Motor neuron (in vitro differentiated cells): ENCODE measurements around the gene PLRG1. TPM values are rescaled to one million over a fixed set of nuclear protein-coding genes. Genes with fewer than 3 reads are reported as not detected.
A peak's percentile ranks its signal among the peaks of the same experiment; 100 is the strongest.

Experiments
- ATAC-seq, 8 experiments: fragments of 200-7000 bp; cut with Tn5 transposase; replicated peaks in 6 of 8; 2 replicates each; pipeline ENCODE4 v1.8.0; 2021; ENCODE audit warnings: mild to moderate bottlenecking in 8 of 8, moderate library complexity in 8 of 8
- H3K27ac ChIP-seq, 2 donors: fragments of 250-450 bp; sonication (Bioruptor Pico); 2 replicates each; pipeline ENCODE4 v1.9.0; 2021; ENCODE audit warnings: antibody characterized with exemption in 2 of 2, mild to moderate bottlenecking in 2 of 2, moderate library complexity in 1 of 2
- H3K4me1 ChIP-seq, 2 donors: fragments of 250-450 bp; sonication (Bioruptor Pico); replicated peaks in 1 of 2; 2 replicates each; pipeline ENCODE4 v1.6.1; 2021; ENCODE audit warnings: antibody characterized with exemption in 2 of 2, mild to moderate bottlenecking in 2 of 2, moderate library complexity in 1 of 2
- H3K4me3 ChIP-seq, 5 donors: fragments of 250-450 bp; sonication (Bioruptor Pico); 2 replicates each; pipeline ENCODE4 v1.9.0; 2021; ENCODE audit warnings: antibody characterized with exemption in 5 of 5, mild to moderate bottlenecking in 5 of 5, moderate library complexity in 4 of 5
- WGBS, 10 experiments: fragments of 450-650 bp; shearing (Covaris generic); methylation state at CpG; one replicate each; pipeline ENCODE4 v1.0.0; 2022; 5-methylcytosine and 5-hydroxymethylcytosine counted together
- in situ Hi-C, 9 experiments: fragments of 400-800 bp; cut with MboI; loops; one replicate each; pipeline ENCODE4 v1.15.0; 2021; ENCODE audit warnings: low sequenced_read_pairs in 9 of 9, low pct_unique_long_range_greater_than_20kb in 2 of 9; ENCODE audit not compliant: unreplicated experiment in 9 of 9
- total RNA-seq, 8 experiments: library from RNA; unstranded; fragments of 300-600 nt; gene quantifications; 2 replicates each; pipeline versions ENCODE4 v1.2.3 to v1.2.4, GENCODE V29; 2022

The PLRG1 gene
- total RNA-seq, 8 experiments from 2014 or later = 44.9 to 109 (median 60.5) TPM

DNA sequence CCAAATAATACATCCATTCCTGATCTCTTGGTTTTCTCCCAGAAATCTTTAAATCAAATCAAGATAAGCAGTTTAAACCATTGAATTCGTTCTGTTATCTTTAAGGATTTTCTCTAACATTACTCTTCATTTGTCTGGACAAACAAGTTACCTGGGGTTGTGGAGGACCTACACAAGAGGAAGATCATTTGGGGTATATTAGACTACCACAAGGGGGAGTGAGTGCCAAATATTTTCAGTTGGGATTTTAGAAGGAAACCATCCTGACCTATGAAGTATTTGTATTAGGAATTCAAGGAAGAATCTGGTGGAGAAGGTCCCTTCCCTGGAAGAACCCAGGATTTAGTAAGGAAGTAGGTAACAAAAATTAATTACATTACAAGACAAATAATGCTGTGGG lies 46.6 kb downstream of the PLRG1 start:
- H3K27ac ChIP-seq = no peak overlapping the region
- WGBS, 10 experiments = 0 to 40% (median 8%) methylated on average over 1 of the region's 1 CpG; no CpG with 5 or more reads in 2 of the 10 experiments
- peaks cover 8 to 31% of the 10 kb centered on the region in 2 donors for H3K4me1 ChIP-seq
- in situ Hi-C loops = loop anchor here in 6 of 9 experiments (10.0 to 25.0 kb wide), 5 partner anchors 89 to 716 kb away; partner anchors contain the start of gene SFRP2 (in 2 of the 6)
- ATAC-seq = peak in 3 of 8 experiments; percentile 22 to 53 (median 33)
- H3K4me3 ChIP-seq = no peak overlapping the region

- peak in 5 of 8 experiments; percentile 98 to 100 (median 100) for ATAC-seq
- WGBS, 10 experiments = 14 to 58% (median 42%) methylated on average over 1 to 6 of the region's 6 CpGs; no CpG with 5 or more reads in 4 of the 10 experiments
- in situ Hi-C loops = loop anchor here in 6 of 9 experiments (10.0 to 25.0 kb wide), 5 partner anchors 87 to 715 kb away; partner anchors contain the start of gene SFRP2 (in 2 of the 6)
Measured at GRCh38 chr4:154502111-154502510, 48.1 kb downstream of the PLRG1 start.

DNA sequence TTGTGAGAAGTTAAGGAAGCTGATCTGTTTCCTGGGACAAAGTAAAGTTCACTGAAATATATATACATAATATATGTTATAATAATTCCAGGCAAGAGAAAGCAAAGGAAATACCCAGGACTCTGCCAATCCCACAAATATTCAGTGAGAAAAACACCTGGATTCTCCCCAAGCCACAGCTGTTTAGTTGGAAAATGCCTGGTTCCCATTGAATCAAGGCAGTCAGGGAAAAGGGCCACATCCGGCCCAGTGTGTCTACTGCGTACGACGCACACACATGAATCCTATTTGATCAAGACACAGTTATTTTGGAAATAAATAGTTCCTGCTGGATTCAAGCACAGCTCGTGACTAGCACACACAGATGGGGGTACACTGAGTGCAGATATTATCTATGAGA lies 52.3 kb downstream of the PLRG1 start:
- ATAC-seq = no peak
- 0 to 100% (median 85%) methylated on average over 1 to 5 of the region's 5 CpGs for WGBS, 10 experiments
- Histone ChIP-seq H3K4me3 (no peak overlapping the region), H3K27ac (no peak overlapping the region), H3K4me1 (peaks cover 8 to 27% of the 10 kb centered on the region in 2 donors)
- in situ Hi-C loops = no loop called here

More at GRCh38 chr4:154502111-154502510, 48.1 kb downstream of the PLRG1 start:
- Histone ChIP-seq H3K27ac (no peak overlapping the region), H3K4me1 (peaks cover 8 to 31% of the 10 kb centered on the region in 2 donors), H3K4me3 (no peak overlapping the region)

- ATAC-seq = no peak
- Histone ChIP-seq H3K27ac (no peak overlapping the region), H3K4me3 (no peak overlapping the region), H3K4me1 (peaks cover 7 to 11% of the 10 kb centered on the region in 2 donors)
- WGBS, 10 experiments = 0 to 100% (median 75%) methylated on average over 1 to 2 of the region's 2 CpGs; no CpG with 5 or more reads in 2 of the 10 experiments
- in situ Hi-C loops = no loop called here
Measured at GRCh38 chr4:154495867-154496266, 54.3 kb downstream of the PLRG1 start.

- peak overlapping the region; percentile 66 to 83 for H3K27ac ChIP-seq
- ATAC-seq = peak in 3 of 8 experiments; percentile 15 to 20 (median 20)
- peaks cover 13 to 25% of the 10 kb centered on the region in 2 donors for H3K4me1 ChIP-seq
- peak overlapping the region; percentile 38 to 49 (median 40) for H3K4me3 ChIP-seq
- in situ Hi-C loops = no loop called here
- WGBS, 10 experiments = 0 to 80% (median 49%) methylated on average over 2 to 8 of the region's 16 CpGs; no CpG with 5 or more reads in 3 of the 10 experiments
Measured at GRCh38 chr4:154492288-154492687, 57.9 kb downstream of the PLRG1 start.

- 0 to 19% (median 0%) methylated on average over 1 to 9 of the region's 53 CpGs; no CpG with 5 or more reads in 2 of the 10 experiments for WGBS, 10 experiments
- peak within 1 kb of the TSS; percentile 66 to 83 for H3K27ac ChIP-seq
- in situ Hi-C loops = no loop called here
- H3K4me1 ChIP-seq = peaks cover 16 to 25% of the 10 kb centered on the region in 2 donors
- peak within 1 kb of the TSS; percentile 38 to 49 (median 40) for H3K4me3 ChIP-seq
- peak; percentile 76 to 93 (median 91) for ATAC-seq
Measured at GRCh38 chr4:154491341-154492271, 58.6 kb downstream of the PLRG1 start, which contains the start of gene DCHS2. Gene DCHS2 (minus strand): TSS chr4:154491799. CDS start chr4:154491355, 444 bp downstream.

- peaks cover 16 to 25% of the 10 kb centered on the region in 2 donors for H3K4me1 ChIP-seq
- peak overlapping the region; percentile 66 to 83 for H3K27ac ChIP-seq
- in situ Hi-C loops = no loop called here
- H3K4me3 ChIP-seq = peak overlapping the region; percentile 38 to 49 (median 40)
- WGBS, 10 experiments = 6 to 30% (median 13%) methylated on average over 2 to 25 of the region's 76 CpGs; no CpG with 5 or more reads in 5 of the 10 experiments
- peak; percentile 21 to 55 (median 36) for ATAC-seq
Measured at GRCh38 chr4:154490583-154491340, 59.4 kb downstream of the PLRG1 start.

DNA sequence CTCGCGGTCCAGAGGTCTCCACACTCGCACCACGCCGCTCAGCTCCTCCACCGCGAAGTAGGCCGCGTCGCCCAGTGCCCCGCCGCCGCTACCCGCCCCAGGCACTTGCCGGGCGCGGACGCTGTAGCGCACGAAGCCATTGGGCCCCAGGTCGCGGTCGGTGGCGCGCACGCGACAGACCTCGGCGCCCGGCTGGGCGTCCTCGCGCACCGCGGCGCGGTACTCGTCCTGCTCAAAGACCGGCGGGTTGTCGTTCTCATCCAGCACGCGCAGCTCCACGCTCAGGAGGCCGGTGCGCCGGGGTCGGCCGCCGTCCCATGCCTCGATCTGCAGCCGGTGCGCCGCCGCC lies 60.0 kb downstream of the PLRG1 start:
- peaks cover 16 to 25% of the 10 kb centered on the region in 2 donors for H3K4me1 ChIP-seq
- 0 to 75% (median 23%) methylated on average over 1 to 25 of the region's 55 CpGs; no CpG with 5 or more reads in 2 of the 10 experiments for WGBS, 10 experiments
- ATAC-seq = no peak
- H3K27ac ChIP-seq = peak overlapping the region in 1 of 2 donors; percentile 83
- peak overlapping the region in 4 of 5 donors; percentile 38 to 45 (median 40) for H3K4me3 ChIP-seq
- in situ Hi-C loops = no loop called here

DNA sequence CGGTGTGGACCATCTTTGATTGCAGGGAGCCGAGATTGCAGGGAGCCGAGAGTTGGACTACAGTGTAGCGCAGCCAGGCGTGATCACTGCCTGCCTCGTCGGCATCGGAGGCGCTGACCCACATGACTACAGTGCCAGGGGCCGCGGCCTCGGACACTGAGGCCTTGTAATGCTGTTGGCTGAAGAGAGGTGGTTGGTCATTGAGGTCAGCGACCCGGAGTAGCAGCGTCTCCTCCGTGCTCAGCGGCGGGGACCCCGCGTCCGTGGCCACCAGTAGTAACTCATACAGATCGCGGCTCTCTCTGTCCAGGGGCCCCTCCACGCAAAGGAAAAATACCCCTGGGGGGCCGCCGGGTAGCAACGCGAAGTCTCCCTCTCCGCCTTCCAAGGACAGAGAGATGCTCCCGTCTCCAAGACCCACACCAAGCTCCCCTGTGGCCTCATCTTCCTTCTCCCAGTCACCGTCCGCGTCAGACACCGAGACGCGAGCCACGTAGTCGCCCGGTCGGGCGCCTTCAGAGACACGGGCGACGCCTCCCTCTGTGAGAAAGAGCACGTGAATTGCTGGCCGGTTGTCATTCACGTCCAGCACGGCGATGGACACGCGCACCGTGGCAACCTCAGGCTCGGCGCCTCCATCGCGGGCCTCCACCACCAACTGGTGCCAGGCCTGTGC lies 60.5 kb downstream of the PLRG1 start:
- H3K27ac ChIP-seq = no peak overlapping the region
- WGBS, 10 experiments = 24 to 94% (median 76%) methylated on average over 1 to 14 of the region's 56 CpGs; no CpG with 5 or more reads in 2 of the 10 experiments
- H3K4me1 ChIP-seq = peaks cover 16 to 25% of the 10 kb centered on the region in 2 donors
- ATAC-seq = no peak
- in situ Hi-C loops = no loop called here
- H3K4me3 ChIP-seq = peak overlapping the region in 2 of 5 donors; percentile 39 to 45

- peaks cover 16 to 21% of the 10 kb centered on the region in 2 donors for H3K4me1 ChIP-seq
- H3K4me3 ChIP-seq = no peak overlapping the region
- 20 to 100% (median 73%) methylated on average over 1 to 4 of the region's 4 CpGs; no CpG with 5 or more reads in 2 of the 10 experiments for WGBS, 10 experiments
- in situ Hi-C loops = no loop called here
- ATAC-seq = no peak
- no peak overlapping the region for H3K27ac ChIP-seq
Measured at GRCh38 chr4:154487145-154487544, 63.1 kb downstream of the PLRG1 start.

- H3K4me1 ChIP-seq = peaks cover 14 to 15% of the 10 kb centered on the region in 2 donors
- in situ Hi-C loops = no loop called here
- H3K27ac ChIP-seq = no peak overlapping the region
- ATAC-seq = no peak
- H3K4me3 ChIP-seq = no peak overlapping the region
- 0 to 96% (median 59%) methylated on average over 1 to 4 of the region's 4 CpGs for WGBS, 10 experiments
Measured at GRCh38 chr4:154485127-154485773, 65.0 kb downstream of the PLRG1 start.
